Hematopoietic multipotent progenitor cell (in vitro differentiated cells): ENCODE data around the gene COL23A1. TPM values are rescaled to one million over a fixed set of nuclear protein-coding genes. Genes with fewer than 3 reads are reported as not detected.
"Not testable (repeated sequence)": the region's sequence is repeated elsewhere in the genome, so short reads cannot be mapped to it uniquely, and the experiment has no call there.

ENCODE experiments used
- DNase-seq, 3 donors: peaks; one replicate each; pipeline ENCODE4 v3.0.0-alpha.2; 2011 to 2015; ENCODE audit warnings: low read depth in 2 of 3, low spot score in 2 of 3
- total RNA-seq: library from RNA; depleted of rRNA; stranded (reverse); fragments of >200 nt; gene quantifications from one replicate; pipeline ENCODE4 v1.2.3, GENCODE V29; 2012

COL23A1 gene
- total RNA-seq, 1 donor: 0.27 TPM

- DNase-seq: no peak
Observed at GRCh38 chr5:178319541-178320041, 270.6 kb downstream of the COL23A1 start.

- no peak for DNase-seq
Observed at GRCh38 chr5:178318893-178319292, 271.3 kb downstream of the COL23A1 start.

GRCh38 chr5:178318382-178318781, 271.8 kb downstream of the COL23A1 start:
- no peak for DNase-seq

GRCh38 chr5:178317727-178318126, 272.5 kb downstream of the COL23A1 start:
- DNase-seq: not testable (repeated sequence)

- no peak for DNase-seq
Observed at GRCh38 chr5:178314961-178315820, 275.0 kb downstream of the COL23A1 start.

- DNase-seq: no peak
Observed at GRCh38 chr5:178314061-178314660, 276.0 kb downstream of the COL23A1 start.

- DNase-seq: no peak
Observed at GRCh38 chr5:178313316-178313715, 276.9 kb downstream of the COL23A1 start.

- no peak for DNase-seq
Observed at GRCh38 chr5:178312880-178313282, 277.3 kb downstream of the COL23A1 start.

- DNase-seq: no peak
Observed at GRCh38 chr5:178310130-178310865, 279.9 kb downstream of the COL23A1 start.

- no peak for DNase-seq
Observed at GRCh38 chr5:178309271-178310013, 280.8 kb downstream of the COL23A1 start.

- no peak for DNase-seq
Observed at GRCh38 chr5:178308541-178309092, 281.6 kb downstream of the COL23A1 start.

GRCh38 chr5:178307267-178308045, 282.7 kb downstream of the COL23A1 start:
- no peak for DNase-seq

GRCh38 chr5:178306430-178307225, 283.6 kb downstream of the COL23A1 start:
- DNase-seq: no peak

GRCh38 chr5:178305801-178306200, 284.4 kb downstream of the COL23A1 start:
- no peak for DNase-seq

GRCh38 chr5:178304761-178305645, 285.2 kb downstream of the COL23A1 start:
- DNase-seq: no peak

- DNase-seq: no peak
Observed at GRCh38 chr5:178304016-178304415, 286.2 kb downstream of the COL23A1 start.

GRCh38 chr5:178302321-178302720, 287.9 kb downstream of the COL23A1 start:
- DNase-seq: not testable (repeated sequence)

- DNase-seq: no peak
Observed at GRCh38 chr5:178301641-178302040, 288.6 kb downstream of the COL23A1 start.
